HepG2 (cell line): ENCODE results near the gene DLEC1. TPM values are rescaled to one million over a fixed set of nuclear protein-coding genes. Genes with fewer than 3 reads are reported as not detected.

Experiments
- ERF ChIP-seq: IDR thresholded peaks from 2 replicates; pipeline ENCODE4 v1.6.1; 2018; ENCODE audit warnings: missing biosample characterization, missing genetic modification reagents
- LBX2 ChIP-seq: sonication (generic); formaldehyde crosslinking; IDR thresholded peaks from 2 replicates; pipeline ENCODE4 v1.5.0; 2020; ENCODE audit warnings: missing genetic modification reagents, mild to moderate bottlenecking, borderline replicate concordance
- NR2F6 ChIP-seq, 2 experiments: IDR thresholded peaks; 2 replicates each; pipeline ENCODE4 v1.6.1; 2016; ENCODE audit warnings: antibody characterized with exemption in 1 of 2, mild to moderate bottlenecking in 1 of 2
- PHF5A ChIP-seq: IDR thresholded peaks from one replicate; pipeline ENCODE4 v1.6.1; 2018; ENCODE audit warnings: low read depth, missing genetic modification reagents; ENCODE audit not compliant: unreplicated experiment
- TEF ChIP-seq: sonication (generic); formaldehyde crosslinking; IDR thresholded peaks from 2 replicates; pipeline ENCODE4 v1.5.0; 2020; ENCODE audit warnings: missing genetic modification reagents
- XBP1 ChIP-seq: sonication (generic); formaldehyde crosslinking; IDR thresholded peaks from 2 replicates; pipeline ENCODE4 v1.5.0; 2020; ENCODE audit warnings: missing genetic modification reagents
- ZBTB49 ChIP-seq: sonication (generic); formaldehyde crosslinking; IDR thresholded peaks from 2 replicates; pipeline ENCODE4 v1.4.0; 2020; ENCODE audit warnings: missing genetic modification reagents, borderline replicate concordance
- ZBTB8A ChIP-seq: sonication (generic); formaldehyde crosslinking; IDR thresholded peaks from 2 replicates; pipeline ENCODE4 v1.4.0; 2020; ENCODE audit warnings: mild to moderate bottlenecking, low read depth, missing genetic modification reagents, borderline replicate concordance
- ZNF280D ChIP-seq: sonication (generic); formaldehyde crosslinking; IDR thresholded peaks from 2 replicates; pipeline ENCODE4 v1.5.1; 2020; ENCODE audit warnings: mild to moderate bottlenecking, missing genetic modification reagents
- ZNF343 ChIP-seq: sonication (generic); formaldehyde crosslinking; IDR thresholded peaks from 2 replicates; pipeline ENCODE4 v1.4.0; 2020; ENCODE audit warnings: mild to moderate bottlenecking, missing genetic modification reagents
- ZNF432 ChIP-seq: sonication (generic); formaldehyde crosslinking; IDR thresholded peaks from 2 replicates; pipeline ENCODE4 v1.5.0; 2020; ENCODE audit warnings: missing genetic modification reagents, mild to moderate bottlenecking, borderline replicate concordance
- ZNF563 ChIP-seq: sonication (generic); formaldehyde crosslinking; IDR thresholded peaks from 2 replicates; pipeline ENCODE4 v1.8.0; 2022; ENCODE audit warnings: mild to moderate bottlenecking, moderate library complexity, missing genetic modification reagents
- ZNF646 ChIP-seq: sonication (generic); formaldehyde crosslinking; IDR thresholded peaks from 2 replicates; pipeline ENCODE4 v1.9.0; 2021; ENCODE audit warnings: mild to moderate bottlenecking, missing genetic modification reagents
- ZNF790 ChIP-seq: sonication (generic); formaldehyde crosslinking; IDR thresholded peaks from 2 replicates; pipeline ENCODE4 v1.8.0; 2022; ENCODE audit warnings: missing genetic modification reagents, mild to moderate bottlenecking, borderline replicate concordance
- polyA plus RNA-seq, 8 experiments: library from polyadenylated mRNA; depleted of rRNA in 3 of 8; stranded (reverse) in 7 of 8; unstranded in 1 of 8; fragments of >200 nt; fragmentation: Illumina TruSeq in 4 of 8; extraction: Trizol in 4 of 8; gene quantifications; 2 replicates each; pipeline versions ENCODE4 v1.2.1 to v1.2.3, GENCODE V29; 2011 to 2016; ENCODE audit warnings: low read depth in 4 of 8, missing spikeins in 1 of 8, mixed read lengths in 1 of 8; ENCODE audit not compliant: insufficient read depth in 1 of 8
- total RNA-seq, 5 experiments: library from RNA; depleted of rRNA; stranded (reverse); fragments of >200 nt; fragmentation: Illumina TruSeq; extraction: Trizol; gene quantifications; 2 replicates each; pipeline ENCODE4 v1.2.3, GENCODE V29; 2016; ENCODE audit warnings: low read depth in 1 of 5

Gene DLEC1
- total and polyA plus RNA-seq, 2 of the 13 experiments (the other 11 are each of a cell fraction or from before 2014, with no cell fraction given) = 0.09 TPM; not detected in 1

- TF ChIP-seq ZBTB49 (CRISPR knock-in tag) (no peak), ZNF790 (CRISPR knock-in tag) (peak; percentile 59; the same call in 1 of the 2 replicates), ERF (peak; percentile 56; the same call in 1 of the 2 replicates), ZNF563 (CRISPR knock-in tag) (no peak), NR2F6 (IDR thresholded peaks at IDR 0.05) (0 out of 2 replicates have a peak, but pooled peaks have one; percentile 13), NR2F6 (CRISPR knock-in tag; IDR thresholded peaks at IDR 0.05) (no peak), ZNF646 (no peak), XBP1 (CRISPR knock-in tag) (no peak), LBX2 (CRISPR knock-in tag) (no peak), ZNF343 (peak; percentile 58), ZNF432 (peak; percentile 68; the same call in 1 of the 2 replicates), TEF (CRISPR knock-in tag) (no peak), ZNF280D (CRISPR knock-in tag) (no peak), PHF5A (CRISPR knock-in tag) (no peak), ZBTB8A (CRISPR knock-in tag) (no peak)
These were observed 98.0 kb downstream of the DLEC1 start, which contains the start of gene ACAA1 (continued) for GRCh38 chr3:38136777-38137614.
